ENCODE measurements around the gene ERP44.

The ERP44 gene

GRCh38 chr9:100088202-100088601 lies 10.6 kb downstream of the ERP44 start:
- no peak for DNase-seq (ENCODE audit: low read depth)
- H3K4me3 ChIP-seq (ENCODE audit: low read depth, low read length): no peak overlapping the region
- TF ChIP-seq MAX (IDR thresholded peaks at IDR 0.05; ENCODE audit: low read depth, low read length) (no peak), POLR2A (IDR thresholded peaks at IDR 0.05; ENCODE audit: extremely low read depth, insufficient read length) (no peak), MYC (IDR thresholded peaks at IDR 0.05; ENCODE audit: low read depth, low read length) (no peak)
- TF ChIP-seq, protein P1, sequence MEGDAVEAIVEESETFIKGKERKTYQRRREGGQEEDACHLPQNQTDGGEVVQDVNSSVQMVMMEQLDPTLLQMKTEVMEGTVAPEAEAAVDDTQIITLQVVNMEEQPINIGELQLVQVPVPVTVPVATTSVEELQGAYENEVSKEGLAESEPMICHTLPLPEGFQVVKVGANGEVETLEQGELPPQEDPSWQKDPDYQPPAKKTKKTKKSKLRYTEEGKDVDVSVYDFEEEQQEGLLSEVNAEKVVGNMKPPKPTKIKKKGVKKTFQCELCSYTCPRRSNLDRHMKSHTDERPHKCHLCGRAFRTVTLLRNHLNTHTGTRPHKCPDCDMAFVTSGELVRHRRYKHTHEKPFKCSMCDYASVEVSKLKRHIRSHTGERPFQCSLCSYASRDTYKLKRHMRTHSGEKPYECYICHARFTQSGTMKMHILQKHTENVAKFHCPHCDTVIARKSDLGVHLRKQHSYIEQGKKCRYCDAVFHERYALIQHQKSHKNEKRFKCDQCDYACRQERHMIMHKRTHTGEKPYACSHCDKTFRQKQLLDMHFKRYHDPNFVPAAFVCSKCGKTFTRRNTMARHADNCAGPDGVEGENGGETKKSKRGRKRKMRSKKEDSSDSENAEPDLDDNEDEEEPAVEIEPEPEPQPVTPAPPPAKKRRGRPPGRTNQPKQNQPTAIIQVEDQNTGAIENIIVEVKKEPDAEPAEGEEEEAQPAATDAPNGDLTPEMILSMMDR (IDR thresholded peaks at IDR 0.05; ENCODE audit: low read depth, low read length): no peak

GRCh38 chr9:100087218-100087617 lies 11.6 kb downstream of the ERP44 start:
- TF ChIP-seq MAX (IDR thresholded peaks at IDR 0.05; ENCODE audit: low read depth, low read length) (no peak), POLR2A (IDR thresholded peaks at IDR 0.05; ENCODE audit: extremely low read depth, insufficient read length) (no peak), MYC (IDR thresholded peaks at IDR 0.05; ENCODE audit: low read depth, low read length) (no peak)
- TF ChIP-seq, protein P1 (IDR thresholded peaks at IDR 0.05; ENCODE audit: low read depth, low read length): no peak
- H3K4me3 ChIP-seq (ENCODE audit: low read depth, low read length): no peak overlapping the region
- no peak for DNase-seq (ENCODE audit: low read depth)

DNA sequence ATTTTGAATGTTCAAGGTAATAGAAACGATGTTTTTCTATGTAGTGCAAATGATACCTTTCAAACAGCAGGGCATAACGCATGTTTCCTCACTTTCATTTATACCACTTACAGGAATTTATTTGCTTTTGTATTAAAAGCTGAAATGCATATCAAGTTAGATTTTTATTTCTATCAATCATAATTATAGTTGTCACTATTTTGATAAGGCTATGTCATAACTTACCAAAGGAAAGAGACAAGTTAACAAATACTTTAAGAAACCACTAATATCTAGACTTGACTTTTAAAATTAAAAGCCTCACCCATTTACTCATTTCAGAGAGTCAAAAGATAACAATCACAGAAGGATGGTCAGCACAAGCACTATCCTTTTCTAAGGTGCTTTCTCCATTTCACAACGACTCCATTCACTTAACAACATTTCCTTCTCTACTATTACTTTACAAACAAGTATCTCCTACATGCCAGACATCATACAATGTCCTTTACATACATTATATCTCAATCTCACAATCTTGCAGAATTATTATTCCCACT lies 12.6 kb downstream of the ERP44 start:
- TF ChIP-seq POLR2A (IDR thresholded peaks at IDR 0.05; ENCODE audit: extremely low read depth, insufficient read length) (no peak), MYC (IDR thresholded peaks at IDR 0.05; ENCODE audit: low read depth, low read length) (no peak), MAX (IDR thresholded peaks at IDR 0.05; ENCODE audit: low read depth, low read length) (no peak)
- TF ChIP-seq, protein P1 (IDR thresholded peaks at IDR 0.05; ENCODE audit: low read depth, low read length): no peak

DNA sequence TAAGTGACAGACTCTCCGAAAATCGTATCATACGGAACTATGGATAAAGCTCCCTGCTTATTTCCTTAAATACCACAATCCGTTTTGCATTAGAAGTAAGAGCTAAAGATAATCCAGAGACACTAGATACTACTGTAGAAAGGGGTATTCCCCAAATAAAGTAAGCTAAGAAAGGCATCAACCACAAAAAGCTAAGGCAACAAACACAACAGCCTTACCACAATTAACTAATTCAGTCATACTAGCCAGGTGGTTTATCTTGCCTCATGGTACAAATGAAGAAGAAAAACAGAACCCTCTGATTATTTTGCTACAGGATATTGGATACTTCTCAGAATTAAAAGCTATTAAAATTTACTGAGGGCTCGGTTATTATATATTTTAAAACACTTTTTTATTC lies 14.1 kb downstream of the ERP44 start:
- H3K4me3 ChIP-seq (ENCODE audit: low read depth, low read length): no peak overlapping the region
- no peak for DNase-seq (ENCODE audit: low read depth)
- TF ChIP-seq, protein P1 (IDR thresholded peaks at IDR 0.05; ENCODE audit: low read depth, low read length): no peak
- no peak for TF ChIP-seq POLR2A (IDR thresholded peaks at IDR 0.05; ENCODE audit: extremely low read depth, insufficient read length)
- no peak for TF ChIP-seq MYC (IDR thresholded peaks at IDR 0.05; ENCODE audit: low read depth, low read length)
- TF ChIP-seq MAX (IDR thresholded peaks at IDR 0.05; ENCODE audit: low read depth, low read length): no peak

More for the DNA sequence above, 12.6 kb downstream of the ERP44 start:
- no peak overlapping the region for H3K4me3 ChIP-seq (ENCODE audit: low read depth, low read length)
- DNase-seq (ENCODE audit: low read depth): no peak

DNA sequence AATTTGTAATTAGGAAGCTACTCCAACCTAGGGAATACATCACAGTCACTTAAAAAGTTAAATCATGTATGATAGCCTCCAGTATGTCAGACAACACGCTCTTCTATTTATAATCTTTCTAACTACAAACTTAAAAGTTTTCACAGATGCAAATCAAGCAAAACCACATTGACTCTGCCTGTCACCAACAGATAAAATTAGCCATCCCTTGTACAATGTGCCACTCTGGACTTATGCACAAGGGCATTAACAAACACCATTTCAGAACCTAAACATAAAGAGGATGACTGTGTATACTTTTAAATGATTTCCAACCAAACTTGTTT lies 14.7 kb downstream of the ERP44 start:
- no peak overlapping the region for H3K4me3 ChIP-seq (ENCODE audit: low read depth, low read length)
- no peak for DNase-seq (ENCODE audit: low read depth)
- no peak for TF ChIP-seq POLR2A (IDR thresholded peaks at IDR 0.05; ENCODE audit: extremely low read depth, insufficient read length)
- TF ChIP-seq MYC (IDR thresholded peaks at IDR 0.05; ENCODE audit: low read depth, low read length): no peak
- TF ChIP-seq, protein P1 (IDR thresholded peaks at IDR 0.05; ENCODE audit: low read depth, low read length): no peak
- no peak for TF ChIP-seq MAX (IDR thresholded peaks at IDR 0.05; ENCODE audit: low read depth, low read length)
